H9 (cell line): Measurements from ENCODE around the gene ADARB2. TPM values are rescaled to one million over a fixed set of nuclear protein-coding genes. Genes with fewer than 3 reads are reported as not detected.

Source experiments
- DNase-seq: peaks from one replicate; pipeline ENCODE4 v3.0.0-alpha.2; 2017
- H2AFZ ChIP-seq: one replicate; pipeline ENCODE4 v1.6.1; 2013; ENCODE audit warnings: mild to moderate bottlenecking, low read length, control low read depth, moderate library complexity
- H2AK5ac ChIP-seq: 2 replicates; pipeline ENCODE4 v1.6.1; 2013; ENCODE audit warnings: low read length, control low read depth, mixed read lengths; ENCODE audit not compliant: insufficient read length
- H2BK120ac ChIP-seq: one replicate; pipeline ENCODE4 v1.6.1; 2013; ENCODE audit warnings: low read depth, mild to moderate bottlenecking, low read length, control low read depth, inconsistent platforms; ENCODE audit not compliant: poor library complexity, severe bottlenecking
- H2BK12ac ChIP-seq: 2 replicates; pipeline ENCODE4 v1.6.1; 2013; ENCODE audit warnings: low read length, control low read depth, mixed read lengths, low read depth; ENCODE audit not compliant: insufficient read length
- H2BK15ac ChIP-seq: 2 replicates; pipeline ENCODE4 v1.6.1; 2013; ENCODE audit warnings: low read depth, low read length, control low read depth
- H2BK20ac ChIP-seq: one replicate; pipeline ENCODE4 v1.6.1; 2013; ENCODE audit warnings: low read depth, mild to moderate bottlenecking, low read length, control low read depth, inconsistent platforms; ENCODE audit not compliant: poor library complexity, severe bottlenecking
- H2BK5ac ChIP-seq: 2 replicates; pipeline ENCODE4 v1.6.1; 2013; ENCODE audit warnings: low read length, control low read depth, mixed read lengths; ENCODE audit not compliant: insufficient read length
- H3K14ac ChIP-seq: 2 replicates; pipeline ENCODE4 v1.6.1; 2013; ENCODE audit warnings: low read length, control low read depth; ENCODE audit not compliant: insufficient read depth
- H3K18ac ChIP-seq: 2 replicates; pipeline ENCODE4 v1.6.1; 2013; ENCODE audit warnings: low read depth, mild to moderate bottlenecking, mixed read lengths, low read length, control low read depth; ENCODE audit not compliant: insufficient read length
- H3K23ac ChIP-seq: 2 replicates; pipeline ENCODE4 v1.6.1; 2013; ENCODE audit warnings: low read length, control low read depth, mixed read lengths, low read depth; ENCODE audit not compliant: insufficient read length
- H3K23me2 ChIP-seq: 2 replicates; pipeline ENCODE4 v1.6.1; 2013; ENCODE audit warnings: low read depth, mild to moderate bottlenecking, mixed read lengths, low read length, control low read depth; ENCODE audit not compliant: insufficient read length, poor library complexity, severe bottlenecking
- H3K27ac ChIP-seq: 2 replicates; pipeline ENCODE4 v1.5.1; 2013; ENCODE audit warnings: low read length, control low read depth, mixed read lengths, low read depth; ENCODE audit not compliant: insufficient read length
- H3K27me3 ChIP-seq: 2 replicates; pipeline ENCODE4 v1.6.1; 2013; ENCODE audit warnings: low read length, control low read depth, inconsistent platforms; ENCODE audit not compliant: insufficient read depth
- H3K4ac ChIP-seq: 2 replicates; pipeline ENCODE4 v1.6.1; 2013; ENCODE audit warnings: low read depth, mild to moderate bottlenecking, control low read depth, inconsistent platforms, low read length, moderate library complexity
- H3K4me1 ChIP-seq: 2 replicates; pipeline ENCODE4 v1.6.1; 2013; ENCODE audit warnings: low read length, control low read depth, inconsistent platforms; ENCODE audit not compliant: insufficient read depth
- H3K4me2 ChIP-seq: 2 replicates; pipeline ENCODE4 v1.6.1; 2013; ENCODE audit warnings: low read length, control low read depth, mixed read lengths; ENCODE audit not compliant: insufficient read length, insufficient read depth
- H3K56ac ChIP-seq: 2 replicates; pipeline ENCODE4 v1.6.1; 2013; ENCODE audit warnings: low read depth, mild to moderate bottlenecking, mixed read lengths, low read length, control low read depth; ENCODE audit not compliant: insufficient read length
- H3K79me1 ChIP-seq: 2 replicates; pipeline ENCODE4 v1.6.1; 2013; ENCODE audit warnings: low read depth, mild to moderate bottlenecking, moderate library complexity, low read length, control low read depth, inconsistent platforms; ENCODE audit not compliant: insufficient read depth, poor library complexity, severe bottlenecking
- H3K79me2 ChIP-seq: 2 replicates; pipeline ENCODE4 v1.6.1; 2013; ENCODE audit warnings: low read length, control low read depth, inconsistent platforms; ENCODE audit not compliant: insufficient read depth
- H3K9ac ChIP-seq: 2 replicates; pipeline ENCODE4 v1.6.1; 2013; ENCODE audit warnings: low read length, control low read depth, mixed read lengths; ENCODE audit not compliant: insufficient read length; ENCODE audit errors: extremely low read depth
- H3K9me3 ChIP-seq: one replicate; pipeline ENCODE4 v1.6.1; 2013; ENCODE audit warnings: low read depth, low read length, inconsistent platforms; ENCODE audit not compliant: control insufficient read depth
- H3T11ph ChIP-seq: one replicate; pipeline ENCODE4 v1.6.1; 2013; ENCODE audit warnings: mild to moderate bottlenecking, low read length, control low read depth, inconsistent platforms
- H4K20me1 ChIP-seq: one replicate; pipeline ENCODE4 v1.6.1; 2013; ENCODE audit not compliant: control insufficient read depth, insufficient read length, insufficient read depth
- H4K5ac ChIP-seq: 2 replicates; pipeline ENCODE4 v1.6.1; 2013; ENCODE audit warnings: low read depth, mild to moderate bottlenecking, mixed read lengths, low read length, control low read depth; ENCODE audit not compliant: insufficient read length
- H4K8ac ChIP-seq: replicated peaks from 2 replicates; pipeline ENCODE4 v1.6.1; 2013; ENCODE audit warnings: low read length, control low read depth, mixed read lengths, low read depth; ENCODE audit not compliant: insufficient read length
- H4K91ac ChIP-seq: 2 replicates; pipeline ENCODE4 v1.6.1; 2013; ENCODE audit warnings: low read depth, mild to moderate bottlenecking, moderate library complexity, mixed read lengths, low read length, control low read depth; ENCODE audit not compliant: insufficient read length
- H3K27ac Mint-ChIP-seq, 3 experiments: 2 replicates in 2 of 3; 3 replicates in 1 of 3; pipeline ENCODE4 v1.8.0; 2020 to 2021; ENCODE audit warnings: mixed read lengths in 3 of 3, mild to moderate bottlenecking in 1 of 3, moderate library complexity in 1 of 3
- H3K27me3 Mint-ChIP-seq: 2 replicates; pipeline ENCODE4 v1.8.0; 2021; ENCODE audit warnings: low read depth, mild to moderate bottlenecking, moderate library complexity, mixed read lengths
- H3K36me3 Mint-ChIP-seq, 3 experiments: 2 replicates in 2 of 3; 3 replicates in 1 of 3; pipeline ENCODE4 v1.8.0; 2020 to 2021; ENCODE audit warnings: low read depth in 3 of 3, mixed read lengths in 3 of 3; ENCODE audit not compliant: insufficient read depth in 1 of 3
- H3K4me1 Mint-ChIP-seq, 2 experiments: 2 replicates each; pipeline ENCODE4 v1.8.0; 2020; ENCODE audit warnings: mixed read lengths in 2 of 2
- H3K4me3 Mint-ChIP-seq, 2 experiments: 2 replicates in 1 of 2; 3 replicates in 1 of 2; pipeline ENCODE4 v1.8.0; 2020 to 2021; ENCODE audit warnings: mild to moderate bottlenecking in 2 of 2, mixed read lengths in 2 of 2, moderate library complexity in 1 of 2
- H3K9me3 Mint-ChIP-seq, 2 experiments: 2 replicates in 1 of 2; 3 replicates in 1 of 2; pipeline ENCODE4 v1.8.0; 2020; ENCODE audit warnings: mild to moderate bottlenecking in 2 of 2, mixed read lengths in 2 of 2, moderate library complexity in 1 of 2
- CTCF ChIP-seq: fragments of 200-600 bp; sonication (generic); conservative IDR thresholded peaks from 3 replicates; pipeline ENCODE4 v1.8.0; 2021; ENCODE audit warnings: antibody characterized with exemption, mild to moderate bottlenecking
- WGBS: extraction: QIAGEN DNeasy Blood & Tissue Kit; methylation state at CpG from one replicate; pipeline ENCODE4 v1.1.7; 2013; ENCODE audit warnings: missing lambda C conversion rate, low lambda C conversion rate, mixed read lengths; ENCODE audit not compliant: insufficient read length; ENCODE audit errors: extremely low coverage; 5-methylcytosine and 5-hydroxymethylcytosine counted together
- total RNA-seq: library from RNA; stranded (reverse); gene quantifications from 2 replicates; pipeline ENCODE4 v1.2.1, GENCODE V29; 2021

The ADARB2 gene
- total RNA-seq, 1 experiment from 2014 or later, result 0.87 TPM

GRCh38 chr10:1187855-1188557 is 549.3 kb downstream of the ADARB2 start:
- Histone ChIP-seq H3K9me3 (no peaks in the 10 kb centered on the region), H3T11ph (no peak overlapping the region), H3K56ac (no peak overlapping the region), H4K8ac (no peak overlapping the region), H4K5ac (no peak overlapping the region), H2BK20ac (no peak overlapping the region), H2BK12ac (no peak overlapping the region), H3K79me1 (no peaks in the 10 kb centered on the region), H3K27ac (no peak overlapping the region), H3K18ac (no peak overlapping the region), H4K20me1 (no peaks in the 10 kb centered on the region), H2BK120ac (no peak overlapping the region), H3K23ac (no peak overlapping the region), H2BK15ac (no peak overlapping the region), H3K4me2 (no peak overlapping the region), H3K27me3 (no peaks in the 10 kb centered on the region), H2AFZ (no peak overlapping the region), H3K79me2 (no peaks in the 10 kb centered on the region), H3K14ac (no peak overlapping the region), H2AK5ac (no peak overlapping the region), H4K91ac (no peak overlapping the region), H2BK5ac (no peak overlapping the region), H3K23me2 (no peaks in the 10 kb centered on the region), H3K9ac (no peak overlapping the region), H3K4me1 (no peaks in the 10 kb centered on the region), H3K4ac (no peak overlapping the region)
- no peaks in the 10 kb centered on the region for H3K9me3 Mint-ChIP-seq
- no peaks in the 10 kb centered on the region for H3K36me3 Mint-ChIP-seq
- H3K4me3 Mint-ChIP-seq, result no peak overlapping the region
- H3K27me3 Mint-ChIP-seq, result peaks cover 9% of the 10 kb centered on the region; the same call in 1 of the 2 replicates
- no peak for DNase-seq
- H3K27ac Mint-ChIP-seq, result peak overlapping the region in 1 of 3 experiments; percentile 65; a peak in 1 of 7 replicates
- peaks cover 0 to 11% of the 10 kb centered on the region in 2 experiments; a peak in 2 of 4 replicates for H3K4me1 Mint-ChIP-seq
- no peak for TF ChIP-seq CTCF
- WGBS, result no CpG with 5 or more reads among the region's 11 CpGs
